Stimulated activated naive B cell treated with anti-CD40 and anti-IgM and Interleukin-4, amounts not matched to agents 10 μg/mL and 1 μg/mL and 100 μg/mL, for 72 hours (primary cell): ENCODE measurements around the gene KCNK18.
"Not testable (repeated sequence)": the region's sequence is repeated elsewhere in the genome, so short reads cannot be mapped to it uniquely, and the experiment has no call there.

ENCODE experiments used
- ATAC-seq, 2 donors: fragments of 150-1000 bp; cut with Tn5 transposase; replicated peaks; 2 replicates each; pipeline ENCODE4 v1.10.0; 2021; ENCODE audit warnings: moderate library complexity in 1 of 2
- DNase-seq: peaks from one replicate; pipeline ENCODE4 v3.0.0; 2021
- H3K27ac Mint-ChIP-seq: one replicate; pipeline ENCODE4 v1.8.0; 2022; ENCODE audit warnings: mild to moderate bottlenecking, mixed read lengths
- H3K27me3 Mint-ChIP-seq, 2 donors: one replicate each; pipeline ENCODE4 v1.8.0; 2022; ENCODE audit warnings: mixed read lengths in 2 of 2
- H3K36me3 Mint-ChIP-seq, 2 donors: one replicate each; pipeline ENCODE4 v1.8.0; 2022; ENCODE audit warnings: mixed read lengths in 2 of 2, mild to moderate bottlenecking in 1 of 2
- H3K4me1 Mint-ChIP-seq, 2 donors: one replicate each; pipeline ENCODE4 v1.8.0; 2022; ENCODE audit warnings: mixed read lengths in 2 of 2, mild to moderate bottlenecking in 1 of 2
- H3K4me3 Mint-ChIP-seq, 2 donors: one replicate each; pipeline ENCODE4 v1.8.0; 2022; ENCODE audit warnings: mild to moderate bottlenecking in 2 of 2, mixed read lengths in 2 of 2, moderate library complexity in 1 of 2
- H3K9me3 Mint-ChIP-seq, 2 donors: one replicate each; pipeline ENCODE4 v1.8.0; 2022; ENCODE audit warnings: mixed read lengths in 2 of 2, mild to moderate bottlenecking in 1 of 2

Gene KCNK18

DNA sequence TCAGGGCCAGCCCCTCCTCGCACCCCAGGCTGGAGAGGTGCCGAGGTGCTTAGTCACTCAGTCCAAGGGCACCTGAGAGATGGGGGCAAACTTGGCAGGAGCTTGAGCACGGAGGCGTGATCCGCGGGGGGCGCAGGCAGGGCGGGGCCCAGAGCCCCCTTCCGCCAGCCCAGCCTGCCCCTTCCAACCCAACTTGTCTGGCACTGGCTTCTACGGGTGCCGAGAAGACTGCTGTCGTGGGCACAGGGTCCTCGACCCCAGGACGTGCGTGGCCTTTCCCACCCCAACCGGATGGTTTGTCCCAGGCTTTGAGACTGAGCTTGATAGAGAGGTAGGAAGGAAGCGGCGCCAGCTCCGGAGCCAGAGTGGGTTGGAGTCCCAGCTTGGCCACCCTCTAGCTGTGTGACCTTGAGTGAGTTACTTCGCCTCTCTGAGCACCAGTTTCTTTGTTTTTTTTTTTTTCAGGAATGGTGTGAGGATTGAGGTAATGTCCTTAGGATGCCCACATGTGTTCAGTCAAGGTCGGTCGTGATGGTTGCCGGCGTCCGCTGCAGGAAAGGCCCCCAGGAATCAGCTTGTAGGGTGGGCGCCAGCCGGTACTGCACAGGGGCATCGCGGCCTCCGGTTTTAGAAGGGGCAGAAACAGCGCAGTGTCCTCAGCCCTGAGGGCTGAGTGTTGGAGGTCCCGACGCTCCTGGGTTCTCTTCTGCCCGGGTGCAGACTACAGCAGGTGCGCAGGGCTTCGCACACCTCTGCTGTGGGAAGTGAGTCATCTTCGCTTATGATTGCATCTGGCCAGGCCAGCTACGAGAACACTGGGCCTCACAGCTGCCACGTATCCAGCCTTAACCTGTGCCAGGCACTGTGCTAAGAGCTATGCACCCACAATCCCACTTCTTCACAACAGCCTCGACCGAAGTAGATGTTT lies 30.6 kb upstream of the KCNK18 start:
- DNase-seq, result no peak
- ATAC-seq, result no peak
- Mint-ChIP-seq H3K36me3 (no peaks in the 10 kb centered on the region), H3K27ac (peak overlapping the region; percentile 79), H3K27me3 (peaks cover 71 to 88% of the 10 kb centered on the region in 2 donors), H3K4me1 (peaks cover 13 to 29% of the 10 kb centered on the region in 2 donors), H3K4me3 (no peak overlapping the region), H3K9me3 (no peaks in the 10 kb centered on the region)

DNA sequence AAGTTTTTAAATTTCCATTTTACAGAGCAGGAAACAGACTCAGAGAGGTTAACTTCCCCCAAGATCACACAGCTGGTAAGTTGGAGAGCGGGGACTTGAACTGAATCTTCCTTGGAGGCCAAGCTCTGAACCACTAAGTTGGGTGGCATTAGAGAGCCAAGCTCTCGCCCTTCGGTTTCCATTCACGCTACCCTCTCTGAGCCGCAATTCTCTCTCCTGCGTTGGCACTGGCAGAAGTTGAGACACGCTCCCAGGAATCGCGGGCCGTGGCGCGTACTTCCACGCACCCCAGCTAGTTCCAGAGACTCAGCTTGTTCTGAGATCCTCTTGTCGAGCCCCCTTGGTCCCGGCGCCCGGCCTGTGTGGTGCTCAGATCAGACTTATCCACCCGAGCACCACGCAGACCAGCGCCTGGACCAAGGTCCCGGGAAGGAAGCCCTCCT lies 29.9 kb upstream of the KCNK18 start:
- no peaks in the 10 kb centered on the region for H3K36me3 Mint-ChIP-seq
- peaks cover 11 to 25% of the 10 kb centered on the region in 2 donors for H3K4me1 Mint-ChIP-seq
- peaks cover 0 to 1% of the 10 kb centered on the region in 2 donors for H3K9me3 Mint-ChIP-seq
- no peak for DNase-seq
- peaks cover 69 to 88% of the 10 kb centered on the region in 2 donors for H3K27me3 Mint-ChIP-seq
- peak overlapping the region; percentile 65 for H3K27ac Mint-ChIP-seq
- no peak overlapping the region for H3K4me3 Mint-ChIP-seq
- ATAC-seq, result no peak

DNA sequence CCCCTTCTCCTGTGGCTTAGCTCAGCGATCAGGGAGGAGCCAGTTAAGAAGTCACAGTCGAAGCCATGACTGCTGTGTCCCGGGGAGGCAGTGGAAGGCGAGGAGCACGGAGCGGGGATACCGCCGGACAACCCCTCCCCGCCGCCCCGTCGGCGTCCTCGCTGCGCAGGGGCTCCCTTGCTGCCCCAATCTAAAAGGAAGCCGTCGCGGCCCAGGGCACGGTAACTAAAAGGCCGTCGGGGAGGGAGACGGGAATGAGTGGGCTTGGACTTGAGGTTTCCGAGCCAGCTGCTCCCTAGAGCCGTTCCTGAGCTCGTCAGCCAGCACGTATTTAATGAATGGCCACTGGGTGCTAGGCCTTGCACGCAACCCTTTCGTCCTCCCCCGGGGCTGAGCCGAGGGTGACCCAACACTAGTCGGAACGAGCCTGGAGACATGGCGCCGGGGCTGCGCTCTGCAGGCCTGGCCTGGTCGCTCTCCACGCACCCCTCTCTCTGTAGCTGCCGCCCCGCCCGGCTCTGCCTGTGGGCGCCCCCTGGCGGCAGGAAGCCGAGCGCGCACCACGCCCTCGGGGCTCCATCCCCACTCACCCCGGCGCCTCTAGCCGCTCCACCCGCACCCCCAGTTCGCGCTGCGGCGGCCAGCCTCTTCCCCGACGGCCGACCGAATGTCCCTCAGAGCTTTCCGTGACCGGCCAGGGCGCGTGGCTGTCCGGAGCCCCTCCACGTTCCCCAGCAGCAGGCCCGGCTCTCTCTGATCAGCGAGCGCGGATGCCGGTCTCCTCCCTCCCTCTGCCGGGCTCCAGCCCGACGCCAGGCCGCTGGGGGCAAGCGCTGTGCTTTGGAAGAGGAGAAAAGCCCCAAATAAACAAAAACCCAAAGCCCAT lies 29.3 kb upstream of the KCNK18 start:
- H3K36me3 Mint-ChIP-seq, result no peaks in the 10 kb centered on the region
- DNase-seq (peak; percentile 35), ATAC-seq (peak; percentile 68 to 73)
- peak overlapping the region; percentile 6 to 29 for H3K4me3 Mint-ChIP-seq
- H3K4me1 Mint-ChIP-seq, result peaks cover 8 to 20% of the 10 kb centered on the region in 2 donors
- peak overlapping the region; percentile 65 for H3K27ac Mint-ChIP-seq
- peaks cover 0 to 1% of the 10 kb centered on the region in 2 donors for H3K9me3 Mint-ChIP-seq
- peaks cover 68 to 89% of the 10 kb centered on the region in 2 donors for H3K27me3 Mint-ChIP-seq

DNA sequence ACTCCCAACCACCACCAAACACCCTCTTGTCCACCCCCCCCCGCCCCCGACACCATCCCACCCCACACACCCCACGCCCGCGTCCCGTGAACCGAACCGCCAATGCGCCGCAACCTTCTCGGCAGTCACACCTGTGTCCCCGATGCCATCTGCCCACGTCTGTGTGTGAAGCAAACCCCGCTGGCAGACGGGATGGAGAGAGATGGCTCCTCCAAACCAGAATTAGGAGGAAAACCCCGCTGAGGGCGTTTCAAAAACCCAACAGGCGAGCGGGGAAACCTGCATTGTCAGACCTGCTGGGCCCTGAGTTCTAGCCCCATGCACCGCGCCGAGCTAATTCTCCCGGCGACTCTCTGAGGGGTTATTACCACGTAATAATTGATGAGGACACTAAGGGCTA lies 28.6 kb upstream of the KCNK18 start:
- Mint-ChIP-seq H3K4me1 (peaks cover 8 to 20% of the 10 kb centered on the region in 2 donors), H3K9me3 (peaks cover 0 to 1% of the 10 kb centered on the region in 2 donors), H3K4me3 (peak overlapping the region in 1 of 2 donors; percentile 25), H3K36me3 (no peaks in the 10 kb centered on the region), H3K27ac (peak overlapping the region; percentile 51), H3K27me3 (peaks cover 72 to 95% of the 10 kb centered on the region in 2 donors)
- no peak for ATAC-seq
- no peak for DNase-seq

DNA sequence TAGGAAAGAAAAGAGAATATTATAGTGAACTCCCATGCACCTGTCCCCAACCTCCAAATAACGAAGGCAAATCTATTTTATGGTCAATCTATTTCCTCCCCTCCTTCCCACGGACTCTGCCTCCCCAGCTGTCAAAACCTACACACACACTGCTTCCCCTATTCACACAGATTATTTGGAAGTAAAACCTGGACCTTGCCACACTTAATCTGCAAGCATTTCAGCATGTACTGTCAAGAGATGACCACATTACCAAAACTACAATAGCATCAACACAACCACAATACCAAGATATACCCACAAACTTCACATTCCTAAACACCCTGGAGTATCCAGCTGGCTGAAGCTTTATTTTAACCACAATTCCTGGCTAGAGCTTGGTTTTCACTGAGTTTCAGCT lies 27.8 kb upstream of the KCNK18 start:
- peaks cover 7 to 26% of the 10 kb centered on the region in 2 donors for H3K4me1 Mint-ChIP-seq

DNA sequence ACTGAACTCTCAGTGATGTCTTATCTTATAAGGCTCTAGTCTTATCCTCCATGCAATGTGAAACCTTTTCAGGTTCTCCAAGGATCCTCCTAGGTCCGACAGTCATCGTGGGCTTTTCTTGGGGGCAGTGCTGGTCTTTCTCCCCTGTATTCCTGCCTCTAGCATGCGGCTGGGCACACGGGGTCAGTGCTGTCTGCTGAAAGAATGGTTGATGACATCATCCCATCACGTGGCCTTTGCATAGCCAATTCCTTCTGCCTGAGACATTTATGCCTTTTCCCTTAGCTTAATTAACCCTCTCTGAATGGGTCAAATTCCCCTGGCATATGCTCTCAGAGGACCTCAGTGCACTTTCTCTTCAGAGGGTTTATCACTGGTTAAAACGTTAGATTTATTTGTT lies 27.0 kb upstream of the KCNK18 start:
- DNase-seq, result no peak
- H3K27ac Mint-ChIP-seq, result no peak overlapping the region
- peaks cover 14 to 34% of the 10 kb centered on the region in 2 donors for H3K4me1 Mint-ChIP-seq
- H3K9me3 Mint-ChIP-seq, result peaks cover 0 to 1% of the 10 kb centered on the region in 2 donors
- no peaks in the 10 kb centered on the region for H3K36me3 Mint-ChIP-seq
- peaks cover 70 to 95% of the 10 kb centered on the region in 2 donors for H3K27me3 Mint-ChIP-seq
- no peak overlapping the region for H3K4me3 Mint-ChIP-seq
- ATAC-seq, result no peak

More for the DNA sequence above, 27.8 kb upstream of the KCNK18 start:
- ATAC-seq (no peak), DNase-seq (no peak)
- H3K36me3 Mint-ChIP-seq, result no peaks in the 10 kb centered on the region
- H3K4me3 Mint-ChIP-seq, result no peak overlapping the region
- peaks cover 72 to 95% of the 10 kb centered on the region in 2 donors for H3K27me3 Mint-ChIP-seq
- H3K9me3 Mint-ChIP-seq, result peaks cover 0 to 1% of the 10 kb centered on the region in 2 donors
- no peak overlapping the region for H3K27ac Mint-ChIP-seq

DNA sequence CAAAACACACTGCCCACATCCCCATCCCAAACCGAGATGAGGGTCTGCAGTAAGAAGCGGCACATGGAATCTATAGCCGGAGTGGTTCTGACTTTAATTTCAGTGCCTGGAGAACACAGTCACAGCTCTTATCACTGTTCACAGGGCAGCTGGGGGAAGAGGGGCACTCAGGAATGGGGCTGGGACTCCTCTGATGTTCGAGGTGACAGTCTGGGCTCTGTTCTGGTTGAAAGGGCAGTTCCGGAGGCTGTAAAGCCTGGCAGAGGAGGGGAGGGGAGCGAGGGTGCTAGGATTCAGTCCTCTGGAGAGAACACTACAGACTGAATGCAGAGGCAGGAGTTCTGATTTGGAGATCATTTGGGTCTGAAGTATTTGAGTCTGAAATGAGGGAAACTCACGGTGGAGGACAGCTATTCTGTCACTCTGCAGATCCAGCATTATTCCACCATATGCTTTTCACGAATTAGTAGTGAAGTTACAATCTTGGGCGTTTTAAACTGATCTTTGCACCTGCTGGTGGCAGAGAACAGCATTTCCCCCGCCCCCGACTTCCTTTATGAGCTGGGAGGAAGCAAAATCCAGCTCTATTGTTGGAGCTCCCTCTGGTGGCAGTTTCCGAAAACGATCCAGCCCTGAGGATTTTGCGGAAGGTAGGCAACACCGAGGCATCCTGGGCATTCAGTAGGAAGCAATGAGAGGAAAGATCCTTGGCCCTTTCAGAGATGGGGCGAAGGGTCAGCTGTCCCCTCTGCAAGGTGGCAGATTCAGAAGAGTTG lies 22.7 kb upstream of the KCNK18 start:
- peak; percentile 82 to 85 for ATAC-seq
- Mint-ChIP-seq H3K9me3 (peaks cover 0 to 1% of the 10 kb centered on the region in 2 donors), H3K4me1 (peaks cover 14 to 19% of the 10 kb centered on the region in 2 donors), H3K4me3 (peak overlapping the region; percentile 79 to 82), H3K36me3 (no peaks in the 10 kb centered on the region), H3K27ac (no peak overlapping the region), H3K27me3 (peaks cover 53 to 80% of the 10 kb centered on the region in 2 donors)
- peak; percentile 70 for DNase-seq

DNA sequence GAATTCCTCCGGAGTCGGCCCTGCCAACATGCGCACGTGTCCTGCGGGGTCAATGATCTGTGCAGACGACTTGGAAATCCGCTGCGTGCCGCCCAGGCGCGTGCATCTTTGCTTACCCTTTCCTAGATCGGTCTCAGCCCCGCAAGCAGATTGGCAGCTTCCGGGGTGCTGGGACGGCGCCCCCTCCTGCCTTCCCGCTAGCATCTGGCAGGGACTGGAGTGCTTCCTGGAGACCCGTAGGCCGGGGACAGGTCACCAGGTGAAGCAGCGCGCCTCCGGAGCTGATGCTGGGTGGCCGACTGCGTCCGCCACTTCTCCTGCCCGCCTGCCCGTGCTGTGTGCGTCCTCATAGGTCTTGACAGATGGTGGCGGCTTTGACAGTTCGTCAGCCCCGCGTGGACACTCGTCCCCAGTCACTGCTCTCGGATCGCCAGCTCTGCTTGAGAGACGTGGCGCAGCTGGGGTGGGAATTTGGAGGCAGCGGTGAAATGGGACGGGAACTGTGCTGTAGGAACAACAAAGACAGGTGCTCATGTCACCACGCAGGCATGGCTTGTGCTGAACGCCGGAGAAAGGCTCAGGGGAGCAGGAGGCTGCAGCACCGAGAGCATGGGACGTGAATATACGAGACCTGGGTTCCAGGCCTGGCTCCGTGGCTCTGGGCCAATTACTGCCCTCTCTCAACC lies 21.9 kb upstream of the KCNK18 start:
- DNase-seq, result no peak
- Mint-ChIP-seq H3K4me3 (peak overlapping the region; percentile 79 to 82), H3K9me3 (peaks cover 0 to 1% of the 10 kb centered on the region in 2 donors), H3K4me1 (peaks cover 14 to 19% of the 10 kb centered on the region in 2 donors), H3K27me3 (peaks cover 51 to 79% of the 10 kb centered on the region in 2 donors), H3K27ac (no peak overlapping the region), H3K36me3 (no peaks in the 10 kb centered on the region)
- ATAC-seq, result peak; percentile 45 to 57

DNA sequence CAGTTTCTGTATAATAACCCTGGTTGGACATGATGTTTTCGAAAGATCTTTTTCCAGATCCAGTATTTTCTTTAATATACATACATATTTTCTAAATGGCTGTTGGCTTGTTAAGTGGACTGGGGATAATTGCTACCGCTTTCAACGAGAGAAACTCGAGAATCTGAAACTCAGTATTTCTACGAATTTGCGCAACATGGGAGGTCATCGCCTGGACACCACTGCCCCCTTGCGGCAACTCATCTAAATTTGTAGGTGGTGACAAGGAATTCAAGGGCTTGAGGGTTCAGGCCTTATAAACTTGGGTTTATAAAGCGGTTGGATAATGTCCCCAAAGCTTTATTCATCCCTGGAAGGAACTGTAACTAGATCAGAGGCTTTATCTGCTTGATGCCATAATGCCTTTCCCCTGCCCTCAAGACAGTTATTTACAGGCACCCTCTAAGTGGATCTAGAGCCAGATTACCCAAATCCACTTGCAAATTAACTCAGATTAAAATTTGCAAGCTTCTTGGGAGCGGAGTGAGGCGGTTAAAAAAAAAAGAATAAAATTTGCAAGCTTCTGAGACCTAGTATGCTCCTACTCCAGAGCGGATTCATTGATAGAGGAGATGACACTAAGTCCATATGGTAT lies 21.3 kb upstream of the KCNK18 start:
- no peak overlapping the region for H3K27ac Mint-ChIP-seq

DNA sequence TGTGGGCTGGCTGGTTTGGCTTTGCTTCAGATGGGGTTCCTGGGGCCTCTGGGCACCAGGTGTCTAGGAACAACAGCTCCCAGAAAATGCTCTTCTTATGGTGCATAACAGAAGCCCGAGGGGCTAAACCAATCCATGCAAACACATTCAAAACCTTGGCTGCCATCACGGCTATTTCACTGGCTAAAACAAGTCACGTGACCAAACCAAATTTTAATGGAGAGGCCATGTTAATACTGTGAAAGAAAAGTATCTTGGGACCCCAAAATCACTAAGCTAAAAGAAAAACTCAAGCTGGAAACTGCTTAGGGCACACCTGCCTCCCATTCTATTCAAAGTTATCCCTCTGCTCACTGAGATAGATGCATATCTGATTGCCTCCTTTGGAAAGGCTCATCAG lies 19.1 kb upstream of the KCNK18 start:
- peaks cover 14 to 19% of the 10 kb centered on the region in 2 donors for H3K4me1 Mint-ChIP-seq
- peaks cover 42 to 61% of the 10 kb centered on the region in 2 donors for H3K27me3 Mint-ChIP-seq
- DNase-seq (no peak), ATAC-seq (no peak)
- H3K4me3 Mint-ChIP-seq, result no peak overlapping the region
- no peaks in the 10 kb centered on the region for H3K9me3 Mint-ChIP-seq
- H3K27ac Mint-ChIP-seq, result no peak overlapping the region
- no peaks in the 10 kb centered on the region for H3K36me3 Mint-ChIP-seq

More for the DNA sequence above, 21.3 kb upstream of the KCNK18 start:
- peak overlapping the region; percentile 42 to 82 for H3K4me3 Mint-ChIP-seq
- H3K27me3 Mint-ChIP-seq, result peaks cover 52 to 81% of the 10 kb centered on the region in 2 donors
- H3K9me3 Mint-ChIP-seq, result peaks cover 0 to 1% of the 10 kb centered on the region in 2 donors
- ATAC-seq, result peak; percentile 38 to 60
- peaks cover 14 to 19% of the 10 kb centered on the region in 2 donors for H3K4me1 Mint-ChIP-seq
- peak; percentile 32 for DNase-seq
- H3K36me3 Mint-ChIP-seq, result no peaks in the 10 kb centered on the region

DNA sequence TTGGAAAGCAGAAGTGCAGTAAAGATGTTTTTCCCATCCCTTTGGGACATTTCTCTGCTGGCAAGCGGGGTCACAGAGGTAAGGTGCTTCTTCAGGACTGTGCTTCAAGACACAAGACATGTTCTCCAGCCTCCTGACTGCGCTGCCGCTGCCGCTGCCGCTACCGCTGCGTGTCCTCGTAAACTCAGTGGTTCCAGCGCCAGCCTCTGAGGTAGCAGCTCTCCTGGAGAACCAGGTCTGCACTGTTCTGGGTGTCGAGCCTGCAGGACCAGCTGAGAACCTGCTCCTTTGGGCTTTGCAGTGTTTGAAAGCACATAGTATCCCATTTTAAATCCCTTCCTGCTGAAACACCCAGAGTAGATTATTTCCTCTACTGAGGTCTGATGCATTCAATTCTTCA lies 13.0 kb upstream of the KCNK18 start:
- peaks cover 0 to 2% of the 10 kb centered on the region in 2 donors for H3K4me1 Mint-ChIP-seq
- peaks cover 23 to 24% of the 10 kb centered on the region in 2 donors for H3K27me3 Mint-ChIP-seq
- H3K4me3 Mint-ChIP-seq, result no peak overlapping the region
- ATAC-seq (no peak), DNase-seq (no peak)
- H3K27ac Mint-ChIP-seq, result no peak overlapping the region
- peaks cover 4 to 9% of the 10 kb centered on the region in 2 donors for H3K9me3 Mint-ChIP-seq
- H3K36me3 Mint-ChIP-seq, result no peaks in the 10 kb centered on the region

DNA sequence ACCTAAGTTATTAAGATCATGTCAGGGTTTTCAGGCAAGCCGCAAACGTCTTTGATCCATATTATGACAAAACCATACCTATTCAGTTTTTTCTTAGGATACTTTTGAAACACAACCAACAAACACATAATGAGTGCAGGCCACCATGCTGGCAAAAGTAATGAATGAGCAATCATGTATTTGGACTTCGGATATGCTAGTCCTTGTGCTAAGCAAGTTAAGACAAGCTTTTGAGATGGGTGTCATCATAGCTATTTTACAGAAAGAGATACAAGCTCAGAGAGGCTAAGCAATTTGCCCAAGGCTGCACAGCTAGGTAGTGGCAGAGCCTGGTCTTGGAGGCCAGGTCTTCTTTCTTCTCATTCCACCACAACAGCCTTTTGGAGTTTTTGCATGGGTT lies 12.5 kb upstream of the KCNK18 start:
- Mint-ChIP-seq H3K4me1 (peaks cover 0 to 2% of the 10 kb centered on the region in 2 donors), H3K36me3 (no peaks in the 10 kb centered on the region), H3K4me3 (no peak overlapping the region), H3K27me3 (peaks cover 19 to 23% of the 10 kb centered on the region in 2 donors), H3K27ac (no peak overlapping the region), H3K9me3 (peaks cover 8 to 9% of the 10 kb centered on the region in 2 donors)
- ATAC-seq (no peak), DNase-seq (no peak)

DNA sequence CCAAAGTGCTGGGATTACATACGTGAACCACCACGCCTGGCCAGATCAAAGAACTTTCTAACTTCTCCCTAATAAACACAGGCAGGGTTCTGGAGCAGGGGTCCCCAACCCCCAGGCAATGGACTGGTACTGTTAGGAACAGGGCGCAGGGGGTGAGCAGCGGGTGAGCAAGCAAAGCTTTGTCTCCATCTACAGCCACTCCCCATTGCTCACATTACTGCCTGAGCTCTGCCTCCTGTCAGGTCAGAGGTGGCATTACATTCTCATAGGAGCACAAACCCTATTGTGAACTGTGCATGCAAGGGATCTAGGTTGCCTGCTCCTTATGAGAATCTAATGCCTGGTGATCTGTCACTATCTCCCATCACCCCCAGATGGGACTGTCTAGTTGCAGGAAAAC lies 11.5 kb upstream of the KCNK18 start:
- not testable (repeated sequence) for H3K27ac Mint-ChIP-seq, DNase-seq, ATAC-seq, H3K9me3 Mint-ChIP-seq, H3K4me1 Mint-ChIP-seq, H3K36me3 Mint-ChIP-seq, H3K4me3 Mint-ChIP-seq
- peaks cover 9 to 13% of the 10 kb centered on the region in 2 donors for H3K27me3 Mint-ChIP-seq
